Fibroblast of skin of right quadriceps (primary cell): ENCODE results near the gene KRT71.

Experiments used
- DNase-seq: peaks from one replicate; pipeline ENCODE4 v3.0.0-alpha.2; 2013

KRT71 gene

DNA sequence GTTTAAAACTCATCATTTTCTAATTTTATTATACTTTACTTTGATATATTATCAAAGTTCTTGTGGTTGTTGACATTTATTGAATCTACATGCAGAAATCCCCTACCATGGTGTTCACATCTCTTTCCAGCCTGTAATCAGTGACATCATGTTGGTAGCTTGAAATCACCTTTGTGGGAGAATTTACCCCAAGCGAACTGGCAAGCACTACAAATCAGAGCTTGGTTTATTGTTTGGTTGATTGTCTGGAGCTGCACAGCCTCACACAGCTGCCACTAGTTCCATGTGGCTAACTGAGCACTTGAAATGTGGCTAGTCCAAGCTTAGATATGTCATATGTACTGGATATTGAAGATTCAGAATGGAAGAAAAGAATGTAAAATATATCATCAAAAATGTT, 17.4 kb downstream of the KRT71 start:
- DNase-seq: no peak

DNA sequence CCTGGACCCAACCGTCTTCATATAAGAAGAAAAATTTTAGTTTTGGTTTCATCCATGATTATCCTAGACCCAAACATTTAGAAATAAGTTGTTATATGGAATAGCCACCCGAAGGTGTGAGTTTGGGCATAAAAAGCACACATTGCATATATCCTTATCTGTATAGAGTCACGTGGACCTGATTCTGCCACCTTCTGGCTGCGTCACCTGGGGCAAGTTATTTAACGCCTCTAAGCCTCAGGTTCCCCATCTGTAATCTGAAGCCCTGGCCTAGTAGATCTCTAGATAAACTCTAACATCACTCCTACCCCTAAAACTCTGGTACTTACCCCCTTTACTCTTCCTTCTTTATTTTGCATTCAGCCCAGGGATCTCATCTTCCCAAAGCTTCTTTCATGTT, 18.5 kb downstream of the KRT71 start:
- DNase-seq: no peak

DNA sequence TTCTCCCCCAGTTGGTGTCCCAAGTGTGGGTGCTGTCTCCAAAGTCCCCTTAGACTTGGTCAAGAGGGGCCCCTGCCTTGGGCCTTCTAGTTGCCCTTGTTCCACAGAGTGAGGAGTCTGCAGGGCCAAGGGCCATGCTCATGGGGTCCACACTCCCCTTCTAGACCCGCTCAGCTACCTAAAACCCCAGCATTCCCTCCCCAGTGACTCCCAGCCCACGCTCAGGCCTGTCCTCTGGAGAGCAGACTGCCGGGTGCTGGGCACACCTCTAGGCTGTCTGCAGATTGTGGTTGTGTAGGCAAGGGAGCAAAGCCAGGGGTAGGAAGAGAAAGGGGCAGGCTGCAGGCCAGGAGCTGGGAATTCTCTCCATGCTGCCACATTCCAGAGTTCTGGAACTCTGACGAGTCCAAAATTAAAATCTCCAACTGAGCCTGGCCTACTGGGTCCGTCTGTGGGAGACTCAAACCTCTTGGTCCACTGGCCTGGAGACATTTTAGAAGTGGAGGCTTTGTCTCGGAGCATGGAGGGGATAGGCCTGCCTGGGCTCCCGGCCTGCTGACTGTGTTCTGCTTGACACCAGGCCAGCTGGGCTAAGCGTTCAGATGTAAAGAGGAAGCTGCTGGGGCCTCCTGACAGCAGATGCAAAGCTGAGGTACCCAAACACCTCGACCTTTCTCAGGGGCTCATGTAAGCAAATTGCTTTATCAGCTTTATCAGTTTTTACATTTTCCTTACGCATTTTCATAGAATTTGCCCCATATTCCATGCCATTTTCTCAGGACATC, 19.1 kb downstream of the KRT71 start:
- DNase-seq: no peak

DNA sequence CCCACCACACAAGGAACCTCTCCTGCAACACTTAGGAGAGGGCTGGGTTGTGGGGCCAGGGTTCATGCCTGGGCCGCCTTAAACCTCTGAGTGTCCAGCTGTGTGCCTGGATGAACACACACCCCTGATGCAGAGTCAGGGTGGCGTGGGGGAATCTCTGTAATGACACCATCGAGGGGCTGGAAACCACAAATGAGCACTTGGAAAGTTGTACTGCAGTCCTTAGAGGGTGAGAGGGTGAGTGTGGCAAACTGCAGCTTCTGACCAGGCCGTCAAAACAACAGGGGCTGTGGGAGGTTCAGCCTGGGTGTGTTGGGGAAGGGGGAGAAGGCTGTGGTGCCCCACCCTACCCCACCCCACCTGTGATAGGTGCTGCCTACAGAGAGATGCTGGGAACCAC, 20.3 kb downstream of the KRT71 start:
- DNase-seq: no peak

DNA sequence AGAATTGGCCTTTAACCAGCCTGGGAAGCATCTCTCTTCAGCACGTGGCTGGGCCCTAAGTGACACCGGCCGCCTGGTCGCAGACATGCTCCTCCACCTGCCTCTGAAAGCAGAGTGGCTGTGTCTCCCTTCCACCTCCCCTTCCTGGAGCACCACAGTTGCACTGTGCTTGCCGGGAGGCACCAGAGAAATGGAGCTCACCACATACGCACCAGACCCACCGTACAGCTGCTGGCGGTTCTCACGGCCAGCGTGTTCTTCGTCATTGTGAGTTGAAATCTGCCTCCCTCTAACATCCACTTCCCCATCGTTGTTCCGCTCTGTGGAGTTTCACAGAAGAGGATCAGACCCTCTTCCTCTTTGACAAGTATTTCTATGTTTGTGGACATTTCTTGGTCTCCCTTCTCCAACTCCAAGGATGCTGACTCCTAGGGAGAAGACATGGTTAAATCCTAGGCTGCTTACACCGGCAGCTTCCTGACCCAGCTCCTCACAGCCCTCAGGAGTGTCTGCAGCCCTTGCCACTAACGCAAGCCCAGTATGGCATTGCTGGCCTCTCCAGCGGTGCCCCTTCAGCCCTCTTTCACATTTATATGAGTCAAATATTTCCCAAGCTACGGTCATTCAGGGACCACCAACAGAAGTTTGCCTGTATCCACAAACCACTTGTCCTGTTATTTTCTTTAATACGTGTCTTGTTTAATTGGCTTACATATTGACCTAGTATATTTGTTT, 21.2 kb downstream of the KRT71 start:
- DNase-seq: no peak

DNA sequence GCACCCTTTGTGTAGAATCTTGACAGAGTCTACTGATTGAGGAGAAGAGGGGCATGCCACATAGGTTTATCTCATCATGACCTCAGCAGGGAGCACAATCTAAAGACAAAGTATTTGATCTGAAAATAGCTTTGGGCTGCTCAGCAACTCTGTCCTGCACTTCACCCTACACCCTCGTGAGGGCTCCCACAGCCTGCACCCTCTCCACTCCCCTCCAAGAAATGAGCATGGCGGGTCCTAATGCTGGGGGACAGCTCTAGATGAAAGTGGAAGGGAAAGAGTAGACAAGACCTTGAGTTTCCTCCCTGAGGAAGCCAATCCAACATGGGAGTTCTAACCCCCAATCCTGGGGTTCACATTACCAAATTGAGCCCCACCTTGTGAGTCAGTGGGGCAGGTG, 22.0 kb downstream of the KRT71 start:
- DNase-seq: no peak

DNA sequence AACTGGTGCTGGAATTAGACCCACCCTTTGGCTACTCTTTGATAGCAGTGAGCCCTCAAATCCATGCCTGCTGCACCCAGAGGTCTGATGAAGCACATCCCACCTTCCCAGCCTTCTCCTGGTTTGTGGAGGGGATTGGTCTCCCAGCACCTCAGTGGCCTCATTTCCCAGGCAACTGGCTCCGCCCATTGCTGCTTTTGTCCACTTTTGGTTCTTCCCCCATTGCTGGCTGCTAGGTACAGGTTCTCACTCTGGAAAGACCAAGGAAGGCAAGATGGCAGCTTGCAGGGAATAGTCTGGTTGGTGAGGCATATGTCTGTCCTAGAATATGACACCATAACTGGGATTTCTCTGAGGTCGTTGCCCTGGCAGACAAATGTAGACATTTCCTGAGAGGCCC, 22.6 kb downstream of the KRT71 start:
- no peak for DNase-seq

DNA sequence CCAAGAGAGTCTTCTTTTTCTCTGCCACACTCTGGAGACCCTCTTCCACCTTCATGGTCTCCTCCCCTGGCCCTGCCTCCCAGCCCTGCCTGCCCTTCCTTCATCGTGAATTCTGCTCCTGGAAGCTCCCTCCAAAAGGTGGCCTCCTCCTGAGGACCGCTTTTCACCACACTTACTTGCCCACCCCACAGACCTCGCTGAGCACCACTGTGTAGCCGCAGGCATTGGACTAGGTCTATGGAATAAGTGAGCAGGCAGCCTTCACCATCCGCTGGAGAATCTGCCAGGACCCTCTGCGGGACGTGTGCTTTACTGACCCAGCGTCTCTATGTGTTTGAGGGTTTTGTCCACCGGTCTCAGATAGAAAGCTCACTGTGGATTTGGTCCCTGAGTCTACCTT, 23.1 kb downstream of the KRT71 start:
- DNase-seq: no peak

DNA sequence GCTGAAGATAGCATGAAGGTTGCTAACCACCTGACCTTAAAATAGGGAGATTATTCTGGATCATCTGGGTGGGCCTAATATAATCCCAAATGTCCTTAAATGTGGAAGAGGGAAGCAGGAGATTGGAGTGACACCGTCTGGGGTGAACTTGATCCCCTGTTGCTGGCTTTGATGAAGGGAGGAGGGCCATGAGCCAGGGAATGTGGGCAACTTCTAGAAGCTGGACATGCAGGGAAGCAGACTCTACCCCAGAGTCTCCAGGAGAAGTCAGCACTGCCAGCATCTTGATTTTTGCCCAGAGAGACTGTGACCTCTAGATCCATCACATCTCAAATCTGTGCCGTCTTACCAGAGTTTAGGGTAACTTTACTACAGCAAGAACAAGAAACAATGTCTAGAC, 23.5 kb downstream of the KRT71 start:
- DNase-seq: no peak

DNA sequence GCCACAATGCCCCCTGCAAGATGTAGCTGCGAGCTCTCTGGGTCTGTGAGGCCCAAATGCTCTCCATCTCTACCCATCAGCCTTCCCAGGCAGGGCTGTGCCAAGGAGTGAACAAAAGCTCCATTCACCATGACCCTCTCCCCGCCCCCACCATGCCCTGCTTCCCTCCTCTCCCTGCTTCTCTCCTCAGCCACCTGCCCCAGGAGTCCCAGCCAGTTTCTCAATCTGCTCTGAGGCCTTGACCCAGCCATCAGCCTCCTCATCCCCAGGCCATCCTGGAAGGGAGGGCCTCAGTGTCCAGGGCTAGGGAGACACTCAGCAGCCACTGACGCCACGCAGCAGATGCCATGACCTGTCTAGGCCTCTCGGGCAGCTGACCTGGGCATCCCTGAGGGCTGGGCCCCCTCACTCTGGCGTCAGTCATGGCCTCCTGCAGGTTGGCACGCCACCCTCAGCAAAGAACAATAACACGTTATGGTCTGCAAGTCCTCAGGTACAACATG, 24.3 kb downstream of the KRT71 start:
- no peak for DNase-seq

DNA sequence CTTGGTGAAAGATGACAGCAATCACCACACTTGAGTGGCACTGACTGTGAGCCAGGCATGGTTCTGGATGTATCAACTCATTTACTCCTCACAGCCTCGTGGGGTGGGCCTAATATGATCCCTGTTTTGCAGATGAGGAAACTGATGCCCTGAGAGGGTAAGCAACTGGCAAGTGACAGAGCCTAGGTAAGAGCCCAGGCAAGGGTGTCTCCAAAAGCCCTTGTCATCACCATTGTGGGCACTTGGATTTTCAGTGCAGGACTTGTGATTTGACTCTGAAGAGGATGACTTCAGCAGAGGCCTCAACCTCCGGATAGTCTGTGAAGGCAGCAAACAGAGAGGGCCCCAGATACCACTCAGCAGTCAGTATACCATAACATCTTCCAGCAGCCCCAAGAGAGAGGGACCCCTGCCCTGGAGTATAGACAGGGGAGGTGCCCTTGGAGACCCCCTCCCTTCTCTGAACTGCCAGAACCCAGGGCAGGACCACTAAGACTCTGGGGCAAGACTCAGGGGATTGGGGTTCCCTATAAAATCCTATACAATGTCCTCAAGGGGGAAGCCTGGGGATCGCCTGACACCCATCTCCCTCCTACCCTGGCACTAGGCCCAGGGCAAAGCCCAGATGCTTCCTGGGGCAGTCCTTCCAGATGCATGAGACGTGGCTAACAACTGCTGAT, 25.7 kb downstream of the KRT71 start:
- DNase-seq: no peak

DNA sequence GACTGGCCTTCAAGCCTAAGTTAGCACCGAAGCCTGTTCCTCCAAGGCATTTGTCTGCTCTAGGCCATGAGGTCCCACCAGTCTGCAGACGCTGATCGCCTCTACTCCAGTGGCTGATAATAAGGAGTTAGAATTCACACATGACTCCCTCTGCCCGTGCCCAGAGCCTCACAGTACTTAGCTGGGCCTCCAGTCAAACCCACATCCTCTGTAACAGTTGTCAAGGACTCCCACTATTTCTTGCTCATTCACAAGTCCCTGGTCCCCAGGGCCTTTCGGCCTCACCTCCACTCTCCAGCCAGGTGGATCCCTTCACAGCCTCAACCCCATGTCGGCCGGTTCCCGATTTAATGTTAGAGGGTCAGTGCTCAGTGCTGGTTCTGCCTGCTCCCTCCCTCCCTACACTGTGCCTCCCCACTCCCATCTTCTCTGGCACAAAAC, 26.4 kb downstream of the KRT71 start:
- no peak for DNase-seq

DNA sequence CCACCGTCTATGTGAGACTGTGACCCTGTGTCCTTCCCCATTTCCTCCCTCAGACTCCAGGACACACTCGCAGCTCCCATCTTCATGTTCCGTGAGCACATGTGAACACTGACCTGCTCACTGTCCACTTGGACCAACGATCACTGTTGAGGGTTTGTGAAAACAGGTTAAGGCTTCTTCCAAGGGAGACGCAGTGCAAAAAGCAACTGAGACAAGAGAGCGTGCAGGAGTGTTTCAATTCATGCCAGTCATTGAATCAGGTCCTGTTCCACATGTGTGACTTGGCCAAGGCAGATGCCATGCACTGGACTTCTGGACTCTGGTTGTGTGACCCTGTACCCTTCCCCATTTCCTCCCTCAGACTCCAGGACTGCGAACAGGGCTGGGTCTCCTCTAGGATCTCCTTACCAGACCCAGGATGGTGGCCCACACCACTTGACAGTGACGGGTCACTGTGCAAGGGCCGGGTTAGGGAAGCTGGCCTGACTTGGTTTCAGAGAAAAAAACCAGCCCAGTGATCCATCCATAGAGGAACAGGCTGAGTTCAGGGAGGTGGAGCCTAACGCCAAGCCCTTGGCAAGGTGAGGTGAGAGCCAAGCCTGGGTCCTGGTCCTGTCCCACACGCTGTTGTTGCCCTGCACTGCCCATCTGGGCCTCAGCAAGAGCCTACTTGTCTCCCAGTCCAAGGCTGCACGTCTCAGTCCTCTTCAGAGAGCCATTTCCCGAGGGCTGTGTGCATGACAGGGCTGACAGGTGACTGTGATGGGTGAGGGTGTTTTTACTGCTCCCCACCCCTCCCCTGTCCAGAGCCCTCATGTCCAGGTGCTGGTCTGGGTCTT, 27.1 kb downstream of the KRT71 start:
- no peak for DNase-seq

DNA sequence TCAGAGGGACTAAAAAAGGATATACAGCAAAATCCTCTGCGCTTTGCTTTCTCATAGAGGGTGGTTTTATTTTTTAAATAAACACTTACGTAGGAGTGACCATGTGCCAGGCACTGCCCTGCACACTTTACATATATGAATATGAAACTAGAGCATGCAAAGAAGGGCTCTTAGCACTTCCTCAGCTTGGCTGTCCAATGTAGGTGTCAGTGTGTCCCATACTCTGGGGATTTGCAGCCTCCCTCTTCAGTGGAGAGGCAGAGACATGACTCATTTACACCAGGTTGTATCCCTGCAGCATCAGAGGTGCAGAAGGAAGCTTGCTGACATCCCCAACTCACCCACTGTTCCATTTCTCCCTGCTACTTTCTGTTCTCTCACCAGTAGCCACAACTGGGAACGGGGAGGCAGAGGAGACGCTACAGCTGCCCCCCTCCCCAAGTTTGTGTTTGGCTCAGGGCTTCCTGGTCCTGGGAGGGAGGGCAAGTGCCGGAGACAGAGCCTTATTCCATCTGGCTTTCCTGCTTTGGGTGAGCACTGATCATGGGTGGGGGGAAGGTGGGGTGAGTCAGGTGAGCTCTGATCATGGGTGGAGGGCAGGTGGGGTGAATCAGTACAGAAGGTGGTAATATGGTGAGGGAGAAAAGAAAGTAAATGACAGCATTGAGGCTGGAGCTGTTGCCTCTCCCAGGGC, 27.9 kb downstream of the KRT71 start:
- no peak for DNase-seq

DNA sequence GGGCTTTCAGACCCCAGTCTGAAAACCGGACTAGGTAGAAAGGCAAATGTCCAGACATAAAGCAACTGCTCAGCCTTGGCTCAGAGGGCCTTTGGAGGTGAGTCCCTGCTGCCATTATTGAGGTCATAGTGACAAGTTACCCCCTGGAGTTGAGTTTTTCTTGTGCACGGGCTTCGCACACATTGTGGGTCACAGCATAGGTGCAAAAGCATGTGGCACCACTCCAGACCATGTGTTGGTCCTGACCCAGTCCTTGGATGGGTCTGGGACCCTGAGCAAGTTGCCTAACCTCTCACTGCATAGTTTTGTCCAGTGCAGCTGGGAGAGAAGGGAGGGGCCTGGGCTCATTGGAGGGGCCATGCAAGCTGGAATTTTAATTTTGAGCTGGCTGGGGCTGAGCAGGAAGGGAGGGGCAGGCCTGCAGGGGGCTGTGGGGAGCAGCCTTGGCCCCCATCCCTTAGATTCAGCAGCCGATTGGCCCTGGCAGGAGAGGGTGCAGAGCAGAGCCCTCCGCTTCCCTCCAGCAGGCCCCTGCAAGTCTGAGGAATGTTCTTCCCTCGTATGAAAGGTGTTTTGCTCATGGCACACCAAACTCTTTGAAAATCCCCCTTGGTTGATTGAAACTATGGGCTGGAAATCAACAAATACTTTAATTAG, 28.6 kb downstream of the KRT71 start:
- DNase-seq: no peak

DNA sequence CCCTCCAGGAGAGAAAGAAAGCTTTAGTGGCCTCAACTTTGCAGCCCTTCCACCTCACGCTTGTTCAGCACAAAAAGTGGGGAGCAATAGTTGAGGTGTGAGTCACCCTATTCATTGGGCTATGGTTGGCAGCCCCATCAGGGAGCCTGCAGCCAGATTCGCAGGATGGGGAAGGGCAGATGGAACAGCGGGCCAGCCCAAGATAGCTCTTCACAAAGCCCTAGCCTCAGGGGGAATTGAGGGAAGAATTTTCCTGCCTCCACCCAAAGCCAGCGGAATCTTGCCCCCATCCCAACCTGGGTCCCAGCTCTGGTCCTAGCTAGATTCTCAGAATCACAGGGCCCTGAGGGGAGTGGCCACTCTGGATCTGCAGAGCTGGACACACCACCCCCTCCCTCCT, 29.1 kb downstream of the KRT71 start:
- DNase-seq: no peak

DNA sequence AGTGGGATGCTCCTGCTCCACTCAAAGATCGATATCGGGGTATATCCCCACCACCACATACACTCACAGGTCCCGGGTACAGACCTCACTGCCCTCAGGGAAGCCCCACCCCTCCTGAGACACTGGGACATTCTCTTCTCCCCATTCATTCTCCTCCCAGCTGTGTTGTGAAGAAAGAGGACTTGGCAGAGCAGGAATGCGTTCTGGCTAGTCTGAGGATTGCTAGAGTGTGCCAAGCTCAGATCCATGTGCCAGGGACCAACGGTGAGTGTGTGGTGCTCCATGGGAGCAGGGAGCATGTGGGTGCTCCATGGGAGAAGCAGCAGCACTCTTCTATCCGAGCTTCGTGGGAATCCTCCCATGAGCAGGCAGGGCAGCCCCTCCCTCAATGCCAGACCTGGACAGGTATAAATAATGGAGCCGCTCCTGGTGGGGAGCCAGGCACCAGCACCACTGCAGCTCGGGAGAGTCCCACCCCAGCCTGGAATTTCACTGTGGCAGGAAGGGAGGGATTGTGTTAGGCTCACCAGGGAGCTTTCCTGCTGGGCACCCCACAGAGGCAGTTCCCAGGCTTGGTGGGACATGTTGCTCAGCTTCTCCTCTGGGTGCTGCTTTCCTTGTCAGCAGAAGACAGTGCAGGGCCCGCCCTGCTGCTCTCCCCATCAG, 30.5 kb downstream of the KRT71 start:
- no peak for DNase-seq

DNA sequence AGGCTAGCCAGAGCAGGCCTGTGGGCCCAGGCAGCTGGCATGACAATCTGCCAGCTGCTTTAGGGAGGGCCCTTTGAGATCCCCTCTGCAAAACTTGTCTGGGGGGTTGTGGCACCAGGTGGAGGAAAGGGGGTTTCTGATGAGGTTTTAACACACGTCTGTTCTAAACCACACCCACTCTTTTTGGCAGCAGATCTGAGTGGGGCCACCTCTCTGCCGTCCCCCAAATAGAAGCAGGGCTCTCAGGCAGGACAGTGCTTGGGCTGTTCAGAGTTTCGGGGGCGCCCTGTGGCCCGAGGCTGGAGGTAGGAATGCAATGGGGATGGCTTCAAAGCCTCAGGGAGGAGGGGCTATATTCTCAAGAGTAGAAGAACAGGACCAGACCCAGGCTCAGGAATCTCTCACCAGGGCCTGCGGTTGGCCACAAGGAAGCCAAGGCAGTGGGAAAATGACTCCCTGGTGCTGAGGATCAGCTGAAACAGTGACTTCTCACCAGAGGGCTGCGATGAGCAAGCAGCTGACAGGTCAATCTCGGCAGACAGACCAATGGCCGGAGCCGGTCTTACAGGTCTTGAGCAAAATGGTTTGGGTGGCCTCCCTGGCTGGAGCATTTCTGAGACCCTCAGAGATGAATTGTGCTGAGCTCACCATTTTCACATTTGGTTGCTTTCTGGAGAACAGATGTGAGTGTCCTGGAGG, 31.2 kb downstream of the KRT71 start:
- peak; percentile 63 for DNase-seq

DNA sequence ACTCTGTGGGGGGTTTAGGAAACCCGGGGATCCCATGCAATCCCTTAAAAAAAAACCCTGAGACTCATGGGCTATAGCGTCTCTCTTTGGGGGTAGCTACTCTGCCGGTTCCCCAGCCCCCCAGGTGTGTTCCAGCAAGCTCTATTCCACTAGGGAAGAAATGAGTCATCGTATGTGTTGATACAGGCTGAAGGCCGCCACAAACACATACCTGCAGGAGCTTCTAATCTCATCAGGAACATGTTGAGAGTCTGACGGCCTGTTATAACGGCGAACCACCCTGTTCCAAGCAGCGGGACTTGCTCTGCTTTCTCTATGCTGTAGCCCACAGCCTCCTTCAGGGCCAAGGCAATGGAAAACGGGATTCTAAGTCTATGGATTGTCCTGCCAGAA, 31.8 kb downstream of the KRT71 start:
- DNase-seq: peak; percentile 27
